ENCODE data around the gene ATP5F1E.

DNA sequence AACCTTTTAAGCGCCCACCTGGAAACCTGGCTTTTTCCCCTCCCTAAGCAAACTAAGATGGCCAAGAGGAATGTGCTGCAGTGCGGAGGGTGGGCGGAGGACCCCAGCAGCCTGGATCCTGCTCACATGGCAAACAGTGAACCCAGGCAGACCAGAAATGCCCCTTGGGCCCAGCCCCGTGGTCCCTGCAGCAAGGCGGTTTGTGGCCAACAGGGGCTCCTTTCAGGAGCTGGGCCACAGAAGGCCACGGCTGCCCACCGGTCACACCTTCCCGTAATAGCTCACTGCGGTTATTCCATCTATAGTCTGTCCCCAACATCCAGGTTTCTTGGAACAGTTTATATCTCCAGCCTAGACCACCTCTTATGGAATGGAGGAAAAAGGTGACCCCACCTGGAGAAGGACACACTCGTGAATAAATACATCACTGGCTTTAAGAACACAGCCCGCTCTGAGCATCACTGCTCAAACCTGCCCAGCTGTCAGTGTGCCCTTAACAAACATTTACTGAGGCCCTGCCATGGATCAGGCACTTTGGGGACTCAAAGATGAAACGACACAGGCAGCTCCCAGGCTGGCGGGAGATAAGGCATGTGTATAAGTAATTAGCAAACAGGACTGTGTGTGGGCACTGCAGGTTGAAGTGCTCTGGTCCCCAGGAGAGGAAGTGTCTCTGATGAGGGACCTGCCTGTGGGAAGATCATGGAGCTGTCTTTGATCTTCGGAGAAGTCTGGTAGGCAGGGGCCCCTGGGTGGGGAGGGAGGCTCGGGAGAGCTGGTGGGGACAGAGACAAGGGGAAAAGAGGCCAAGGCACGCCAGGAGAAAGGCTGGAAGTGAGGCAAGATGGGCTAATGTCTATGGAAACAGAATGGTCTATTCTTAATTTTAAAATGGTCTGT lies 16.1 kb downstream of the ATP5F1E start:
- no peak for TF ChIP-seq POLR2A (IDR thresholded peaks at IDR 0.05; ENCODE audit: low read length)
- TF ChIP-seq GATA1 (IDR thresholded peaks at IDR 0.05; ENCODE audit: low read depth, low read length): no peak
